Mammary epithelial cell (primary cell): Measurements from ENCODE around the gene GSX2.

Experiments used
- CTCF ChIP-seq, 2 donors: IDR thresholded peaks in 1 of 2; conservative IDR thresholded peaks in 1 of 2; 2 replicates each; pipeline ENCODE4 v1.5.1; 2011 to 2012; ENCODE audit warnings: inconsistent platforms in 2 of 2, low read length in 2 of 2, mild to moderate bottlenecking in 2 of 2, control low read depth in 1 of 2, low read depth in 1 of 2; ENCODE audit not compliant: insufficient read depth in 1 of 2; ENCODE audit errors: extremely low read depth in 1 of 2
- EZH2 ChIP-seq: IDR thresholded peaks from 2 replicates; pipeline ENCODE4 v1.6.1; 2012; ENCODE audit warnings: low read length, inconsistent platforms, borderline replicate concordance

GRCh38 chr4:54093324-54094240 is 6.4 kb upstream of the GSX2 start:
- no peak for TF ChIP-seq CTCF (conservative IDR thresholded peaks at IDR 0.05 in 1 of 2, IDR thresholded peaks at IDR 0.05 in 1 of 2; ENCODE audit: extremely low read depth in 1 of 2, insufficient read depth in 1 of 2, low read depth in 1 of 2, low read length in 2 of 2)
- TF ChIP-seq EZH2, result no peak
